HepG2 (cell line): ENCODE data around the gene DDX46. TPM values are rescaled to one million over a fixed set of nuclear protein-coding genes. Genes with fewer than 3 reads are reported as not detected.

Experiments used
- ATAC-seq: fragments of 200-7000 bp; cut with Tn5 transposase; 3 replicates; pipeline ENCODE4 v1.9.1; 2020; ENCODE audit warnings: mild to moderate bottlenecking, moderate library complexity
- BruUV-seq: library from RNA; stranded (reverse); fragments of 400-500 nt; replicated peaks from 2 replicates; lab custom pipeline; 2021; lab: Mats Ljungman, UMichigan
- CTCF ChIA-PET: fragments of 300-600 bp; formaldehyde crosslinking; extraction: SDS; loops from one replicate; lab custom pipeline; 2021; ENCODE audit warnings: low total read pairs, inconsistent platforms, low intra/inter-chr PET ratio; lab: Yijun Ruan, JAX
- POLR2A ChIA-PET: fragments of 350-600 bp; sonication (Branson Sonifier 250); formaldehyde crosslinking; loops from one replicate; lab custom pipeline; 2020; ENCODE audit warnings: antibody characterized with exemption, inconsistent platforms; lab: Yijun Ruan, JAX
- DNase-seq: peaks from one replicate; pipeline ENCODE4 v3.0.0-alpha.2; 2015; ENCODE audit warnings: low spot score
- FAIRE-seq: peaks from 3 replicates; lab custom pipeline; 2011; peaks lifted over from hg19 to GRCh38; lab: Jason Lieb, UNC
- H2AFZ ChIP-seq: one replicate; pipeline ENCODE4 v1.6.1; 2011; ENCODE audit warnings: low read length, inconsistent platforms
- H3K27ac ChIP-seq: fragments of 300-600 bp; 3 replicates; pipeline ENCODE4 v1.8.0; 2011; ENCODE audit warnings: mixed run types, mild to moderate bottlenecking, mixed read lengths, low read length, inconsistent platforms; ENCODE audit not compliant: insufficient read depth; ENCODE audit errors: extremely low read length
- H3K27me3 ChIP-seq, 2 experiments: fragments of 200-600 bp in 1 of 2; 2 replicates in 1 of 2; 3 replicates in 1 of 2; pipeline versions ENCODE4 v1.6.0 to v1.8.0; 2011; ENCODE audit warnings: low read length in 2 of 2, mild to moderate bottlenecking in 2 of 2, moderate library complexity in 2 of 2, inconsistent platforms in 1 of 2; ENCODE audit not compliant: insufficient read depth in 2 of 2, control insufficient read depth in 1 of 2
- H3K36me3 ChIP-seq, 2 experiments: fragments of 200-600 bp in 1 of 2; replicated peaks in 1 of 2; 2 replicates in 1 of 2; 3 replicates in 1 of 2; pipeline versions ENCODE4 v1.5.1 to v1.8.0; 2011; ENCODE audit warnings: low read length in 2 of 2, inconsistent platforms in 1 of 2; ENCODE audit not compliant: insufficient read depth in 2 of 2, control insufficient read depth in 1 of 2
- H3K4me1 ChIP-seq: 2 replicates; pipeline ENCODE4 v1.5.1; 2012; ENCODE audit warnings: low read length, inconsistent platforms; ENCODE audit not compliant: insufficient read depth
- H3K4me2 ChIP-seq: 2 replicates; pipeline ENCODE4 v1.6.0; 2011; ENCODE audit warnings: low read depth, low read length, inconsistent platforms
- H3K4me3 ChIP-seq, 3 experiments: fragments of 200-600 bp in 1 of 3; sonication (generic), shearing (Covaris generic) in 1 of 3; replicated peaks in 1 of 3; 2 replicates each; pipeline ENCODE4 v1.5.1; 2011 to 2016; ENCODE audit warnings: low read length in 3 of 3, inconsistent platforms in 2 of 3, low read depth in 2 of 3, mild to moderate bottlenecking in 2 of 3, control low read depth in 1 of 3, mixed read lengths in 1 of 3; ENCODE audit not compliant: insufficient read depth in 1 of 3
- H3K79me2 ChIP-seq: one replicate; pipeline ENCODE4 v1.6.1; 2011; ENCODE audit warnings: low read length, inconsistent platforms; ENCODE audit not compliant: insufficient read depth
- H3K9ac ChIP-seq: 2 replicates; pipeline ENCODE4 v1.6.0; 2011; ENCODE audit warnings: mild to moderate bottlenecking, low read depth, low read length, inconsistent platforms; ENCODE audit not compliant: insufficient read depth
- H3K9me3 ChIP-seq: 2 replicates; pipeline ENCODE4 v1.5.1; 2012; ENCODE audit warnings: mild to moderate bottlenecking, low read length
- H4K20me1 ChIP-seq: 2 replicates; pipeline ENCODE4 v1.6.0; 2011; ENCODE audit warnings: inconsistent platforms, mild to moderate bottlenecking, low read length, moderate library complexity; ENCODE audit not compliant: insufficient read depth
- HDAC2 ChIP-seq: sonication (generic); formaldehyde crosslinking; IDR thresholded peaks from 2 replicates; pipeline ENCODE4 v1.4.0; 2020; ENCODE audit warnings: missing genetic modification reagents
- HNF4A ChIP-seq: sonication (generic); formaldehyde crosslinking; IDR thresholded peaks from 2 replicates; pipeline ENCODE4 v1.4.0; 2020; ENCODE audit warnings: missing genetic modification reagents
- MEIS1 ChIP-seq: sonication (generic); formaldehyde crosslinking; IDR thresholded peaks from 2 replicates; pipeline ENCODE4 v1.9.0; 2021; ENCODE audit warnings: mild to moderate bottlenecking, missing genetic modification reagents, moderate library complexity, borderline replicate concordance
- MEIS2 ChIP-seq: sonication (generic); formaldehyde crosslinking; IDR thresholded peaks from 2 replicates; pipeline ENCODE4 v1.9.0; 2021; ENCODE audit warnings: mild to moderate bottlenecking, missing genetic modification reagents
- RBM39 ChIP-seq: fragments of 200-400 bp; formaldehyde crosslinking; IDR thresholded peaks from one replicate; pipeline ENCODE4 v1.6.1; 2018; ENCODE audit warnings: antibody characterized with exemption, mild to moderate bottlenecking, low read depth, low read length; ENCODE audit not compliant: poor library complexity, severe bottlenecking
- RFX1 ChIP-seq: fragments of 450-650 bp; IDR thresholded peaks from 2 replicates; pipeline ENCODE4 v1.6.1; 2017
- SAP130 ChIP-seq: IDR thresholded peaks from 2 replicates; pipeline ENCODE4 v1.6.1; 2016; ENCODE audit warnings: low read depth
- ZBTB33 ChIP-seq: sonication (generic); formaldehyde crosslinking; IDR thresholded peaks from 2 replicates; pipeline ENCODE4 v1.4.0; 2020; ENCODE audit warnings: missing genetic modification reagents
- ZBTB7B ChIP-seq: sonication (generic); formaldehyde crosslinking; IDR thresholded peaks from 2 replicates; pipeline ENCODE4 v1.4.0; 2020; ENCODE audit warnings: missing genetic modification reagents
- ZFP36 ChIP-seq: fragments of 150-350 bp; IDR thresholded peaks from 2 replicates; pipeline ENCODE4 v1.6.1; 2018; ENCODE audit warnings: borderline replicate concordance, low read length, low read depth; ENCODE audit not compliant: partially characterized antibody
- ZGPAT ChIP-seq: IDR thresholded peaks from 2 replicates; pipeline ENCODE4 v1.6.1; 2016; ENCODE audit warnings: mild to moderate bottlenecking
- ZNF121 ChIP-seq: sonication (generic); formaldehyde crosslinking; IDR thresholded peaks from 2 replicates; pipeline ENCODE4 v1.5.0; 2020; ENCODE audit warnings: mild to moderate bottlenecking, missing genetic modification reagents
- ZNF362 ChIP-seq: sonication (generic); formaldehyde crosslinking; IDR thresholded peaks from 2 replicates; pipeline ENCODE4 v1.4.0; 2020; ENCODE audit warnings: missing genetic modification reagents, mild to moderate bottlenecking, borderline replicate concordance
- ZNF703 ChIP-seq: sonication (generic); formaldehyde crosslinking; IDR thresholded peaks from 2 replicates; pipeline ENCODE4 v1.5.1; 2020; ENCODE audit warnings: missing genetic modification reagents, mild to moderate bottlenecking, moderate library complexity, borderline replicate concordance
- WGBS: methylation state at CpG from one replicate; pipeline ENCODE4 v1.1.6; 2017; ENCODE audit warnings: low lambda C conversion rate; 5-methylcytosine and 5-hydroxymethylcytosine counted together
- in situ Hi-C: cut with HindIII; loops from 2 replicates; pipeline ENCODE4 v1.10.0; 2017; ENCODE audit warnings: low pct_unique_long_range_greater_than_20kb; ENCODE audit not compliant: extremely low pct_ligation_motif_present
- intact Hi-C: fragments of 100-400 bp; cut with micrococcal nuclease; formaldehyde crosslinking; loops from one replicate; pipeline ENCODE4 v1.10.0; 2022; ENCODE audit not compliant: unreplicated experiment
- polyA plus RNA-seq, 8 experiments: library from polyadenylated mRNA; depleted of rRNA in 3 of 8; stranded (reverse) in 7 of 8; unstranded in 1 of 8; fragments of >200 nt; fragmentation: Illumina TruSeq in 4 of 8; extraction: Trizol in 4 of 8; gene quantifications; 2 replicates each; pipeline versions ENCODE4 v1.2.1 to v1.2.3, GENCODE V29; 2011 to 2016; ENCODE audit warnings: low read depth in 4 of 8, missing spikeins in 1 of 8, mixed read lengths in 1 of 8; ENCODE audit not compliant: insufficient read depth in 1 of 8
- total RNA-seq, 5 experiments: library from RNA; depleted of rRNA; stranded (reverse); fragments of >200 nt; fragmentation: Illumina TruSeq; extraction: Trizol; gene quantifications; 2 replicates each; pipeline ENCODE4 v1.2.3, GENCODE V29; 2016; ENCODE audit warnings: low read depth in 1 of 5

Gene DDX46
- total and polyA plus RNA-seq, 2 of the 13 experiments (the other 11 are each of a cell fraction or from before 2014, with no cell fraction given) = 27.3 to 59.3 TPM

- Histone ChIP-seq H4K20me1 (no peaks in the 10 kb centered on the region), H3K36me3 (peaks cover 2 to 28% of the 10 kb centered on the region in 2 experiments), H2AFZ (no peak overlapping the region), H3K79me2 (no peaks in the 10 kb centered on the region), H3K27me3 (no peaks in the 10 kb centered on the region), H3K4me1 (peaks cover 24% of the 10 kb centered on the region), H3K4me2 (no peak overlapping the region), H3K27ac (no peak overlapping the region), H3K4me3 (no peak overlapping the region), H3K9ac (no peak overlapping the region), H3K9me3 (no peaks in the 10 kb centered on the region)
- no peak for TF ChIP-seq MEIS2 (CRISPR knock-in tag)
- peak; percentile 52; the same call in 1 of the 2 replicates for TF ChIP-seq ZNF121 (CRISPR knock-in tag)
- WGBS = 95% methylated on average over 2 of the region's 2 CpGs
- no TSS peak for BruUV-seq
- in situ Hi-C loops (no loop called here), intact Hi-C loops (no loop called here)
- ChIA-PET CTCF (no interaction called here), POLR2A (no interaction called here)
- ATAC-seq = no peak
- DNase-seq = no peak
- FAIRE-seq = no peak
These were observed 77.0 kb downstream of the DDX46 start for GRCh38 chr5:134835623-134836022.

- Histone ChIP-seq H3K36me3 (peaks cover 2 to 27% of the 10 kb centered on the region in 2 experiments), H3K4me1 (peaks cover 31% of the 10 kb centered on the region), H3K79me2 (no peaks in the 10 kb centered on the region), H3K4me3 (no peak overlapping the region), H2AFZ (no peak overlapping the region), H3K9ac (no peak overlapping the region), H4K20me1 (no peaks in the 10 kb centered on the region), H3K4me2 (no peak overlapping the region), H3K27me3 (no peaks in the 10 kb centered on the region), H3K27ac (peak overlapping the region; percentile 35), H3K9me3 (no peaks in the 10 kb centered on the region)
- WGBS = 89% methylated on average over 3 of the region's 3 CpGs
- DNase-seq (peak; percentile 50), FAIRE-seq (no peak), ATAC-seq (peak; percentile 61)
- intact Hi-C loops = no loop called here
- ChIA-PET CTCF (no interaction called here), POLR2A (interaction anchor here (0.6 to 2.0 kb wide), 2 partner anchors 8 to 20 kb away, joined by 3 to 11 read pairs; partner anchors contain the start of gene C5orf24)
- no TSS peak for BruUV-seq
- in situ Hi-C loops = no loop called here
- no peak for TF ChIP-seq MEIS1
- no peak for TF ChIP-seq RBM39
- 0 out of 2 replicates have a peak, but pooled peaks have one; percentile 13 for TF ChIP-seq SAP130 (CRISPR knock-in tag)
- TF ChIP-seq HNF4A (CRISPR knock-in tag) = peak; percentile 54
- TF ChIP-seq ZNF362 (CRISPR knock-in tag) = peak; percentile 88
- TF ChIP-seq HDAC2 (CRISPR knock-in tag) = no peak
- TF ChIP-seq RFX1 = no peak
- no peak for TF ChIP-seq ZBTB7B (CRISPR knock-in tag)
- no peak for TF ChIP-seq ZNF703 (CRISPR knock-in tag)
- 0 out of 2 replicates have a peak, but pooled peaks have one; percentile 16 for TF ChIP-seq ZBTB33 (CRISPR knock-in tag)
- no peak for TF ChIP-seq ZFP36
- no peak for TF ChIP-seq ZGPAT (CRISPR knock-in tag)
These were observed 79.1 kb downstream of the DDX46 start for GRCh38 chr5:134837530-134838181.
